Testis (tissue), 2 donors: Measurements from ENCODE around the gene LRP1B.

Experiments used
- POLR2A ChIP-seq: fragments of 450-650 bp; IDR thresholded peaks from one replicate; pipeline ENCODE4 v1.6.1; 2017; ENCODE audit warnings: antibody characterized with exemption, mild to moderate bottlenecking, moderate library complexity
- TF ChIP-seq, protein P1 (sequence below), 3 experiments: fragments of 450-650 bp in 2 of 3; fragments of 200-600 bp in 1 of 3; sonication (generic) in 1 of 3; IDR thresholded peaks; one replicate each; pipeline ENCODE4 v1.5.1; 2016 to 2019; ENCODE audit warnings: antibody characterized with exemption in 3 of 3, mild to moderate bottlenecking in 2 of 3, moderate library complexity in 1 of 3

DNA sequence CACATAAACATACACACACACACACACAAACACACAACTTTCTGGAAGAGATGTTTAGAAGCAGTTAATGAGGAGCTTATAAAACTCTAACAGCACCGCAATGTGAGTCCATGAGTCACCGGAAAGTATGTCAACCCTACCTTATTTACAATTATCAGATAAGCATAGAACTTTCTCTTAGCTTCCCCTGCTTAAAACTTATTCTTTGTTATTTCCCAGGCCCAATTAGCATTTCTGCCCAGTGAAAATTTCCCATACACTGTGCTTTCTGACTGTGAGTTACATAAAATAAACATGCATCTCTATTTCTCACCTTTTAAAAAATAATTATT lies 737.6 kb downstream of the LRP1B start:
- TF ChIP-seq, protein P1, sequence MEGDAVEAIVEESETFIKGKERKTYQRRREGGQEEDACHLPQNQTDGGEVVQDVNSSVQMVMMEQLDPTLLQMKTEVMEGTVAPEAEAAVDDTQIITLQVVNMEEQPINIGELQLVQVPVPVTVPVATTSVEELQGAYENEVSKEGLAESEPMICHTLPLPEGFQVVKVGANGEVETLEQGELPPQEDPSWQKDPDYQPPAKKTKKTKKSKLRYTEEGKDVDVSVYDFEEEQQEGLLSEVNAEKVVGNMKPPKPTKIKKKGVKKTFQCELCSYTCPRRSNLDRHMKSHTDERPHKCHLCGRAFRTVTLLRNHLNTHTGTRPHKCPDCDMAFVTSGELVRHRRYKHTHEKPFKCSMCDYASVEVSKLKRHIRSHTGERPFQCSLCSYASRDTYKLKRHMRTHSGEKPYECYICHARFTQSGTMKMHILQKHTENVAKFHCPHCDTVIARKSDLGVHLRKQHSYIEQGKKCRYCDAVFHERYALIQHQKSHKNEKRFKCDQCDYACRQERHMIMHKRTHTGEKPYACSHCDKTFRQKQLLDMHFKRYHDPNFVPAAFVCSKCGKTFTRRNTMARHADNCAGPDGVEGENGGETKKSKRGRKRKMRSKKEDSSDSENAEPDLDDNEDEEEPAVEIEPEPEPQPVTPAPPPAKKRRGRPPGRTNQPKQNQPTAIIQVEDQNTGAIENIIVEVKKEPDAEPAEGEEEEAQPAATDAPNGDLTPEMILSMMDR (IDR thresholded peaks at IDR 0.05): no peak
- TF ChIP-seq POLR2A: no peak
